DND-41 (cell line): Measurements from ENCODE around the gene PDIK1L.

Experiments
- ATAC-seq: fragments of 200-7000 bp; cut with Tn5 transposase; 3 replicates; pipeline ENCODE4 v1.9.1; 2021; ENCODE audit warnings: low read depth; ENCODE audit not compliant: insufficient read depth
- DNase-seq: peaks from one replicate; pipeline ENCODE4 v3.0.0-alpha.2; 2020
- H2AFZ ChIP-seq: 2 replicates; pipeline ENCODE4 v1.6.0; 2012; ENCODE audit warnings: low read depth, low read length
- H3K27ac ChIP-seq: 2 replicates; pipeline ENCODE4 v1.5.1; 2012; ENCODE audit warnings: low read length, inconsistent platforms
- H3K27me3 ChIP-seq: fragments of 200-600 bp; sonication (generic); 2 replicates; pipeline ENCODE4 v1.6.0; 2012; ENCODE audit warnings: low read length, mild to moderate bottlenecking, inconsistent platforms; ENCODE audit not compliant: insufficient read depth, poor library complexity
- H3K36me3 ChIP-seq: 2 replicates; pipeline ENCODE4 v1.5.1; 2012; ENCODE audit warnings: low read length, inconsistent platforms; ENCODE audit not compliant: insufficient read depth
- H3K4me1 ChIP-seq: 2 replicates; pipeline ENCODE4 v1.5.1; 2012; ENCODE audit warnings: mild to moderate bottlenecking, low read length; ENCODE audit not compliant: insufficient read depth
- H3K4me2 ChIP-seq: 2 replicates; pipeline ENCODE4 v1.6.0; 2012; ENCODE audit warnings: mild to moderate bottlenecking, moderate library complexity, low read length, inconsistent platforms; ENCODE audit not compliant: insufficient read depth
- H3K4me3 ChIP-seq, 2 experiments: fragments of 200-600 bp in 1 of 2; shearing (Covaris generic) in 1 of 2; 2 replicates each; pipeline ENCODE4 v1.5.1; 2012 to 2016; ENCODE audit warnings: inconsistent platforms in 2 of 2, low read length in 2 of 2, mild to moderate bottlenecking in 2 of 2, low read depth in 1 of 2, moderate library complexity in 1 of 2
- H3K79me2 ChIP-seq: 2 replicates; pipeline ENCODE4 v1.6.0; 2012; ENCODE audit warnings: low read length, inconsistent platforms; ENCODE audit not compliant: insufficient read depth
- H3K9ac ChIP-seq: 2 replicates; pipeline ENCODE4 v1.6.0; 2012; ENCODE audit warnings: low read depth, mild to moderate bottlenecking, inconsistent platforms, low read length, moderate library complexity
- H3K9me3 ChIP-seq: 2 replicates; pipeline ENCODE4 v1.5.1; 2012; ENCODE audit warnings: low read length, moderate library complexity, mild to moderate bottlenecking, inconsistent platforms; ENCODE audit not compliant: insufficient read depth, severe bottlenecking
- H4K20me1 ChIP-seq: 2 replicates; pipeline ENCODE4 v1.6.0; 2012; ENCODE audit warnings: low read length; ENCODE audit not compliant: insufficient read depth
- EZH2 ChIP-seq: IDR thresholded peaks from 3 replicates; pipeline ENCODE4 v1.6.1; 2012; ENCODE audit warnings: borderline replicate concordance, low read depth, mild to moderate bottlenecking, moderate library complexity, low read length, inconsistent platforms; ENCODE audit not compliant: severe bottlenecking
- TF ChIP-seq, protein P1 (sequence below): IDR thresholded peaks from 2 replicates; pipeline ENCODE4 v1.5.1; 2012; ENCODE audit warnings: borderline replicate concordance, low read length, moderate library complexity, mild to moderate bottlenecking; ENCODE audit not compliant: poor library complexity, severe bottlenecking; ENCODE audit errors: extremely low read depth

The PDIK1L gene

DNA sequence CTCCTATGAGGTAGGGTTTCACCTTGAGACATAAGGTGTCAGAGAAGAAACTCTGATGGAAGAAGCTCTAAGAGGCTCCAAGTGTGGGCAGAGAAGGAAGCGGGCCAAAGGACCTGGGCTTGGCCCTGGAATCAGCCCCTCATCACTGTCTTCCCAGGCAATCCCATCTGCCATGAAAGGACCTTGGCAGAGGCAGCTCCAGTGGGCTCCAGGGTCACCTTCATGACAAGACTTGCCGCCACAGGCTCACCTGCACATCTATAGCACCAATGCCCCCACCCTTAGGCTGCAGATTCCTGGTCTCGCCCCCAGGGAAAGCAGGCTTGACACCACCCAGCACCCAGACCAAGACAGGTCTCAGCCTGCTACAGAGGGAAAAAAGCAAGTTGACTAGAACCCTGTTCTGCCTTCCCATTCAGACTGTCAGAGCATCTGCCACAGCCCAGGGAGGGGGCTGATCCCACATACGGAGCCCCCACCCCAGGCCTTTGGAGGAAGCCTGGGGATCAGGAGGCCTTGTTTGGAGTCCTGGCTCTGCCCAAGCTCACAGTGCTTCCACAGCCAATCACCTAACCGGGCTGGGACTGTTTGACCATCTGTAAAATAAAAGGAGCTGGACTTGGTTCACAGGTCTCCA lies 46.8 kb downstream of the PDIK1L start:
- Histone ChIP-seq H3K79me2 (no peaks in the 10 kb centered on the region), H3K36me3 (no peaks in the 10 kb centered on the region), H3K9ac (no peak overlapping the region), H3K9me3 (no peaks in the 10 kb centered on the region), H3K4me1 (peaks cover 20% of the 10 kb centered on the region), H4K20me1 (no peaks in the 10 kb centered on the region), H3K27me3 (peaks cover 34% of the 10 kb centered on the region), H2AFZ (no peak overlapping the region), H3K27ac (no peak overlapping the region), H3K4me2 (no peak overlapping the region), H3K4me3 (no peak overlapping the region)
- no peak for DNase-seq
- TF ChIP-seq, protein P1, sequence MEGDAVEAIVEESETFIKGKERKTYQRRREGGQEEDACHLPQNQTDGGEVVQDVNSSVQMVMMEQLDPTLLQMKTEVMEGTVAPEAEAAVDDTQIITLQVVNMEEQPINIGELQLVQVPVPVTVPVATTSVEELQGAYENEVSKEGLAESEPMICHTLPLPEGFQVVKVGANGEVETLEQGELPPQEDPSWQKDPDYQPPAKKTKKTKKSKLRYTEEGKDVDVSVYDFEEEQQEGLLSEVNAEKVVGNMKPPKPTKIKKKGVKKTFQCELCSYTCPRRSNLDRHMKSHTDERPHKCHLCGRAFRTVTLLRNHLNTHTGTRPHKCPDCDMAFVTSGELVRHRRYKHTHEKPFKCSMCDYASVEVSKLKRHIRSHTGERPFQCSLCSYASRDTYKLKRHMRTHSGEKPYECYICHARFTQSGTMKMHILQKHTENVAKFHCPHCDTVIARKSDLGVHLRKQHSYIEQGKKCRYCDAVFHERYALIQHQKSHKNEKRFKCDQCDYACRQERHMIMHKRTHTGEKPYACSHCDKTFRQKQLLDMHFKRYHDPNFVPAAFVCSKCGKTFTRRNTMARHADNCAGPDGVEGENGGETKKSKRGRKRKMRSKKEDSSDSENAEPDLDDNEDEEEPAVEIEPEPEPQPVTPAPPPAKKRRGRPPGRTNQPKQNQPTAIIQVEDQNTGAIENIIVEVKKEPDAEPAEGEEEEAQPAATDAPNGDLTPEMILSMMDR, result no peak
- TF ChIP-seq EZH2, result no peak
- ATAC-seq, result no peak

DNA sequence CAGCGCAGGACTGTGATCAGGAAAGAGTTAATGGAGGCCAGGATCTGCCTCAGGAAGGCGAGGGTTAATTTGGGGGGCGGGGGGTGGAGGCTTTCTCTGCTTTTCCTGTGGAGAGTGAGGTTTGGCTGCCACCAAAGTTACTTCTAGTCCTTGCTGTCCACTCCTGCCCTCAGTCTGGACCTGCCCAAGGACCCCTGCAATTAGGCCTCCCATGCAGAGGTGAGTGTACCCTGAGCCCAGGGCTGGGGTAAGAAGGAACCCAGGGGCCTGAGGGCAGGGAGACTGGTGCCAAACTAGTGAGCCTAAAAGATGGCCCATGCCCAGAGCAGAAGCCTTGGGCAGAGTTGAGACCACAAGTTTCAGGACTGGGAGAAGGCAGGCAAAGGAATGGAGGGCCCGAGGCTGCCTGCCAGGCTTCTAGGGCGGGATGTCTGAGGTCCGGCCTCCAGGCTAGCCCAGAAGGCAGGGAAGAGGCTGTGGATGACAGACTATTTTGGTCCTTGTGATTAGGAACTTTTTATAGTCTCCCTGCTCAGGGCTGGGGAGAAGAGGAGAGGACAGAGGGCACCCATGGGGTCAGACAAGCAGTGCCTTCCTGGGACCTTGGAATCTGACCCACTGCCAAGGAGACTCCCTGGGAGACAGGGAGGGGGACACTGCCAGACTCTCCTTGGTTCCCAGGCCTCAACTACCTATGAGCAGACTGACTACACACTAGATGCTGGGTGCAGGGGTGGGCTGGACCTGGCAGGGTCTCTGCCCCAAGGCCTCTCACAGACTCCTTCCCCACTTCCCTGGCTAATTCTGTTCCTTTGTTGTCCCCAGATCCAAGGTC lies 47.5 kb downstream of the PDIK1L start, which contains the start of gene FAM110D:
FAM110D (plus strand) TSS at position 172 of the 835 bp plus-strand sequence. CDS start 2,213 bp downstream, outside the sequence.
- Histone ChIP-seq H3K4me3 (no peak within 1 kb of the TSS), H3K36me3 (no peaks in the 10 kb centered on the region), H3K27me3 (peaks cover 39% of the 10 kb centered on the region), H3K79me2 (no peaks in the 10 kb centered on the region), H3K27ac (no peak within 1 kb of the TSS), H3K4me1 (peaks cover 25% of the 10 kb centered on the region), H4K20me1 (no peaks in the 10 kb centered on the region), H3K4me2 (no peak within 1 kb of the TSS), H2AFZ (no peak within 1 kb of the TSS), H3K9me3 (no peaks in the 10 kb centered on the region), H3K9ac (no peak within 1 kb of the TSS)
- no peak for DNase-seq
- ATAC-seq, result no peak
- no peak for TF ChIP-seq EZH2

DNA sequence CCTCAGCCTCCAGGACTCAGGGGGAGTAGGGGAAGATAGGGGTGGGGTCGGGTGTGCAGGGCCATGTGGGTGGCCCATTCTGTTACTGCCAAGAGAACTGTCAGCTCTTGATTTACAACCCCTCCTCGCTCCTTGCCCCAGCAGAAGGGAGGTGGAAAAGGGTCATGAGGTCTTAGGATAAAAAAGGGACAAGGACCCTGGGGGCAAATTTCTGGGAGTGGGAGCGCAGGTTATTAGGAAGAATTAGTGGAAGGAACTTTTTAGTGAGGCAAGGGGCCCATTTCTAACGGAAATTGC lies 48.1 kb downstream of the PDIK1L start:
- H3K9ac ChIP-seq, result no peak overlapping the region
- no peak overlapping the region for H3K27ac ChIP-seq
- DNase-seq (no peak), ATAC-seq (no peak)
- H4K20me1 ChIP-seq, result no peaks in the 10 kb centered on the region
- peaks cover 44% of the 10 kb centered on the region for H3K27me3 ChIP-seq
- no peak overlapping the region for H3K4me3 ChIP-seq
- TF ChIP-seq, protein P1, result no peak
- TF ChIP-seq EZH2, result no peak
- no peak overlapping the region for H2AFZ ChIP-seq
- H3K4me2 ChIP-seq, result no peak overlapping the region
- H3K9me3 ChIP-seq, result no peaks in the 10 kb centered on the region
- H3K36me3 ChIP-seq, result no peaks in the 10 kb centered on the region
- no peaks in the 10 kb centered on the region for H3K79me2 ChIP-seq
- peaks cover 26% of the 10 kb centered on the region for H3K4me1 ChIP-seq
